ENCODE results near the gene DCTD.
A peak's percentile ranks its signal among the peaks of the same experiment; 100 is the strongest.

DCTD gene

DNA sequence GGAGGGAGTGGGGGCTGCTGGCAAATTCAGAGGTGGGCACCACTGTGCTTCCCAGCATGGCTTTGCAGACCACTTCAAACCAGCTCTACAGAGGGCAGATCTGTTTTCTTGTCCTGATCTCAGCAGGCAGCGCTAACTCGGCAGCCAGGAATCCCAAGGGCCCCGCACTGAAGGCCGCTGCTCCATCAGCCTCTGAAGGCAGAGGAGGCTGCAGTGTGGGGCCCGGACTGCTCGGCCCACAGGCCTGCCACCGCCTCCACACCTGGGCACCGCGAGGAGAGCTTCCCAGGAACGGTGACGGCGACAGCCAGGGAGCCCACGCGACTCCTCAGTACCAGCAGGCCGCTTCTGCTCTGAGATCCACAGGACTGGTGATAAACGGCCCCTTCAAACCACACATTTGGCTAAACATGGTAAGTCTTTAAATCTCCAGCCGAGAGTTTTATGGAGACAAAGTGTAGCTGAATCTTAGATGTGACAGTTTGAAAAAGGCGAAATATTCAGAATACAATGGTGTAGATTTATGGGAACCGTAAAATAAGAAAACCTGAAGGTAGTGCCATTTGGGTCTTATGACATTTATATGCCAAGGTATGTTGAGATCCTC is 23.6 kb downstream of the DCTD start:
- DNase-seq (ENCODE audit: low spot score): no peak

DNA sequence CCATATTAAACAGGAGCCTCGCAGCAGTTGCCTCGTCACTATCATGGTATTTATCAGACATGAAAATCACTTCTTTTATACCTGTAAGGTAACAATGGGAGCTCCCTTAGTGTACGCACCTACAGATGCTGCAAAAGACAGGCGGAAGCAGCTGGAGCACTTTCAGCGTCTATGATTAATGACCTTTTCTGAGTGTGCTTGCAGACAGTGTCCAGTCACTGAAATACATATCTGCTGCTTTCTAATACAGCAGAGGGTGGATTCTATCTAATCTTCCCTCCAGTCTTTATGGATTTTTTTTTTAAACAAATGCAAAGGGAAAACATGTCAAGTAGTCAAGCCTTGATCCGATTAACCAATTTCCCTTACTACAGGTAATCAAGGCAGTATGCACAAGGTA is 24.1 kb downstream of the DCTD start:
- no peak for DNase-seq (ENCODE audit: low spot score)

DNA sequence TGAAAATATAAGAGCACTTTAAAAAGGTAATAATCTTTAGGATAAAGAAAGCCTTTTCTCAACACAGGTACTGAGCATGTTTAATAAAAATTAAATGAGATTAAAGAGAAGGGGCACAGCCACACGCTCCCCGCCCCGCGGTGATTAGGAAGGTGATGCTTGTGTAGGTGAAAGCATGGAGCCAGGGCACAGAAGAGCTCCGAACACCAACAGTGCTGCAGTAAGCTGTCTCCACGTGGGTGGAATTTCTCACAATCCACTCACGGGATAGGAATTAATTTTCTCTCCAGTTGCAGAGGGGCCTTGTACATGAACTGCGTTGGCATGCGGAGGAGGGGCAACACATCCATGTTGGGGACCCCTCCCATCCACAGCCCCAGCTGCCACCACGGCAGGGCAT is 27.0 kb downstream of the DCTD start:
- no peak for DNase-seq (ENCODE audit: low spot score)

DNA sequence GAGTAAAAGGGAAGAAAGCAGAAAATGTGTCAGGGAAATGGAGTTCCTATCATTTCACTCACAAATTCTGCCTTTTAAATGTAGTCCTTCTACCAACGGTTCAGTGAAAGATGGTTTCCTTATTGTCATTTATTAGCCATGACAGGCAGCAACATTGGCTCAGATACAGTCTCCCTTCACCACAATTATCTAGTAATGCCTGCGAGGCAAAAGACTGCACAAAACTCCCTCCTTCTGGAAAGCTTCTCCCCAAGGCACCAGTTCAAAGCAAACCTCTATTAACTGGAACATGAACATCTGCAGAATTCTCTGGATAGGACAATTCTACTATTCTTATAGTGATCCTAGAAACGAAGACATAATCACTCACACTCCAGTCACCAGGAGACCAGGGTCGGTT is 28.3 kb downstream of the DCTD start:
- no peak for DNase-seq (ENCODE audit: low spot score)

- no peak for DNase-seq (ENCODE audit: low spot score)
These were observed 30.4 kb downstream of the DCTD start for GRCh38 chr4:182886768-182887167.

DNA sequence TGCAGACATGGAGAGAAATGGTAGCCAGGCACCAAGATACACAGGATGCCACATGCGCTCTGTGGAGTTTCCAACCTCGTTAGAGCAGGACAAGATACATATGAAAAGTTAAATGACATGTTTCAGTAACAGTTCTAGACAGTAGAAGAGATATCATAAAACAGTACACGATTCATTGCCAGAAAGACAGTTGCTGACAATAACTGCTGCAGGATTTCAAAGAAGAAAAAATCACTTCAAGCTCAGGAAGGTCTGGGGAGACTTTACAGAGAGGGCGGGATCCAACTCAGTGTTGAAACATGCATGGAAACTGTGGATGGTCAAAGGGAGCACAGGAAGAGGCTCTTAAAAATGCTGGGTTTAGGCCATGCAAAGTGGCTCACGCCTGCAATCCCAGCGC is 31.0 kb downstream of the DCTD start:
- no peak for DNase-seq (ENCODE audit: low spot score)

GRCh38 chr4:182885738-182886077 is 31.5 kb downstream of the DCTD start:
- DNase-seq (ENCODE audit: low spot score): no peak

DNA sequence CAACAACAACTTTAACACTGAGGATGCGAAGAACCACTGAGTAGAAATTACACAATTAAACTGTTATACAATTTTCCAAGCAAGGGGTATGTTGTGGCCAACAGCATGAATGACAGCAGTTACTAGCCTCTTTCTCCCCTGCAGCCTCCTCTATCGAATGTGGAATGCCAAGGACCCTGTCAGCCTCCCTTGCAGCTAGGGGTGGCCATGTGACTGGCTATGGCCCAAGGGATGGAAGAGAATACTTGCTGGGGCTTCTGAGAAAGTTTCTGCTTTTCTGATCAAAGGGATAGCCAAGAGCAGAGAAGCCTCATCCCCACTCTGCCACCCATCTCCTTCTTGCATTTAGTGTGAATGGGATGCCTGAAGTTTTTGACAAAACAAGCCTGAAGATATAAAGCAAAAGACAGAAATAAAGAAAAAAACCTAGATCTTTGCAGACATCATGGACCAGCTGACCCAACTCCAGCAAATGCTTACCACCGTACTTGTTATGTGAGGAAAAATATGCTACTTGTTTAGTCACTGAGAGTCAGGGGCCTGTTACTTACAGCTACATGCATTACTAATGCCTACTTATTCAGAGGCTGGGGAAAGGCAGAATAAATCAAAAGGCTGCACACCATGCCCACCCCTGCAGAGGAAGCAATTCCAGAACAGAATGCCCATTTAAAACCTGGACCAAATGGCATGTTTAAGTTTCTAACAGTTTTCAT is 32.0 kb downstream of the DCTD start:
- no peak for DNase-seq (ENCODE audit: low spot score)

GRCh38 chr4:182884040-182884439 is 33.1 kb downstream of the DCTD start:
- no peak for DNase-seq (ENCODE audit: low spot score)

GRCh38 chr4:182883351-182883750 is 33.8 kb downstream of the DCTD start:
- DNase-seq (ENCODE audit: low spot score): no peak

DNA sequence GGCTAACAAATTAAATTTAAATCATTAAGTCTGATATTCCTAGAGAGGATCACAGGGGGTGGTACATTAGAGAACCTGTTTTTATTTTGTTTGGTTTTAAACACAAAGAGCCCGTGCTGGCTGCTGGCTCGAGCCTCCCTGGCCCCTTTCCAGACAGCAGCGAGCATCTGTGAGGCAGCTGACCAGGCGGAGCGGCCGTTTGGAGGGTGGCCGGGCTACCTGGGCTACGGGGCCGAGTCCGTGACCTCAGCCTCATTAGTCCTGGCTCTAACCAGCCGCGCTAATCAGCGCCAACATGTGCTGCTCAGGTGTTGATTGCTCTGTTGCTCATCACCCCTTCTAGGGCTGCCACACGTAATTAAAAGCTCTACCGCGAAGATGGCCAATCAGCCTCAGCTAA is 35.3 kb downstream of the DCTD start:
- DNase-seq (ENCODE audit: low spot score): no peak

GRCh38 chr4:182880387-182881356 is 36.5 kb downstream of the DCTD start:
- DNase-seq (ENCODE audit: low spot score): no peak

GRCh38 chr4:182879913-182880312 is 37.3 kb downstream of the DCTD start:
- DNase-seq (ENCODE audit: low spot score): no peak

DNA sequence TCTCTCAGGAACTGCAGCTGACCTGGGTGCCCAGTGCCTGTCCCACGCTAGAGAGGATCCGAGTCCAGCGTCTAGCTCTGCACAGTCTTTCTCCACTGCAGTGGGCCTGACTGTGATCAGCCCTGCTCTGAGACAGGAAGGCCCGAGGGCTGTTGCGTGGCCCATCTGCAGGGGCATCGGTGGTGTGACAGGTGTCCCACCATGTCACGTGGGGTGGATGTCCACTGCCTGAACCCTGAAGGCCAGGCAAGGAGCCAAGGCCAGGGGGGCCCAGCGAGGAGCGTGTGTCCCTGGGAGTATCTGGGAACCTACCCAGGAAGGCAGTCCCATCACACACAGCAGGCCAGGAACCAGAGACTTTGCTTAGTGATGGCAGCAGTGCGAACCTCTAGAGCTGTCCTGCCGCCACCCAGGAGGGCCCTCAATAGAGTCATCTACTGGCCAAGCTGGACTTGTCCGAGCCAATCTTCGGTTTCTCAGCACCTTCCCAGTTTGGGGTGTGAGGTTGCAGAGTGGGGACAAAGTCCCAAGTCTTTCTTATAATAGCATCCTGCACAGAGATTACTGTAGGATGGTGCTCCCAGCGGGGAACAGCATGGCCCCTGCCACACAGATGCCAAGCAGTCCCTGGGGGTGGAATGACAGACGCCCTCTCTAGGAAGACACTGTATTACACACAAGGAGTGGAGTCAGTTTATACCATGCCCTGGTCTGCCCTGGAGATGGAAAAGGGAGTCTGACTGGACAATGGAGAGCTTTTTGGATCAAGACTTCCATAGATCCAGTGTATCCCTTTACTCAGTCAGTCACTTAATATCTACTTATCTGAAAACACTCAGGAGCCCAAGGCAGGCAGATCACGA is 38.3 kb downstream of the DCTD start:
- no peak for DNase-seq (ENCODE audit: low spot score)

DNA sequence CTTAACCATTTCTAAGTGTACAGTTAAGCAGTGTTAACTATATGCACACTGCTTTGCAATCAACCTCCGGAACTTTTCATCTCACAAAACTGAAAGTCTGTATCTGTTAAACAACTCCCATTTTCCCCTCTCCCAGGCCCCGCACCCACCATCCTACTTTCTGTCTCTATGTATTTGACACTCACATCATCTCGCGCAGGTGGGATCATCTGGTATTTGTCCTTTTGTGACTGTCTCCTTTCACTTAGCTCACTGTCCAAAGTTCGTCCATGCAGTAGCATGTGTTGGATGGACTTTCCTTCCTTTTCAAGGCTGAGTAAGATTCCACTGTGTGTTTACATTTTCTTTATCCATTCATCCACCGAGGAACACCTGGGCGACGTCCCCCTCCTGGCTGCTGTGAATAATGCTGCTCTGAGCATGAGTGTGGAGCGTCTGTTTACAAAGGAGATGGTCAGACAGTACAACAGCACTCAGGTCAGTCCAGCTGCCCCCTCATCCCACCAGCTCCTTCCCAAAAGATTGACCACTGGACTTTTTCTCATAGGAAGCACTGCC is 39.8 kb downstream of the DCTD start:
- DNase-seq (ENCODE audit: low spot score): no peak

- DNase-seq (ENCODE audit: low spot score): no peak
These were observed 40.8 kb downstream of the DCTD start for GRCh38 chr4:182876427-182876826.

DNA sequence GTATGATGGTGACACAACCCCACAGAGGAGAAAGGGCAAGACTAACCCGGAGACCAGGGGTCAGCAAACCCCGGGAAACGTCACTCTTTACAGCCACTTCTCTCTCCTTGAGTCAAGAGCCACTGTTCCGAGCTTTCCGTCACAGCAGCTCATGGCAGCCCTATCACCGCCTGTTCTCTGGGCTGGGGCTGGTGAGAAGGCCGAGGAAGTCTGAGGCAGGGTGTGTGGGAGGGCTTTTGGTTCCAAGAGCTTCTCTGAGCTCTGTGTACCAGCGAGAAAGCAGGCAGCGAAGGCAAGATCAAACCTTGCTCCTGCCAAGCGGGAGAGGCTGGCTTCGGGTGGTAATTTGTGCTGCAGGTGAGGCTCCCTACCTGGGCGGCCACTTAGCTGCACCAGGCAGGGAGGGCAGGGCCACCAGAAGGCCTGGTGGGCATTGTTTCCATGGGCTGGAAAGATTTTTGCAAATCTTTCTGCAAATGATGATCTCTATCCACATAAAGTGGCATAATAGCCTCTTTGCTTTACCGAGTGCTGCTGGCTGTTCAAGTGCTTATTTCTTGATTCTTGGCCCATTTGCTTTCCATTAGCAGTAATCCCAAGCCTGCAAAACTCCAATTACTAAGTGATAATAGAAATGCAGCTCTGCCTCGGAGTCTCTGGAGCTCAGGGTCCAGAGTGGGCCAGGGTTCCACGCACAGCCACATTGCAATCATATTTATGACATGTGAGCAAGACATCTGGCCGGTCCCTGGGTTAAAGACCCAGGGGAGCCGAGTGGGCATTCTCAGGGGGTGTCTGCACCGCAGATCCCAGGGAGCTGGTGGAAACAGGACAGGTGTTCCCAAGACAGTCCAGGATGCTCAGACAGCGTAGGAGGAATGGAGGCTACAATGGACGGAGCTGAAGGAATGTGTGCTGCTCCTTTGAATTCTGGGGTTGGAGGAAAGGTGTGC is 41.5 kb downstream of the DCTD start:
- DNase-seq (ENCODE audit: low spot score): no peak

GRCh38 chr4:182874797-182875345 is 42.3 kb downstream of the DCTD start:
- DNase-seq (ENCODE audit: low spot score): no peak

DNA sequence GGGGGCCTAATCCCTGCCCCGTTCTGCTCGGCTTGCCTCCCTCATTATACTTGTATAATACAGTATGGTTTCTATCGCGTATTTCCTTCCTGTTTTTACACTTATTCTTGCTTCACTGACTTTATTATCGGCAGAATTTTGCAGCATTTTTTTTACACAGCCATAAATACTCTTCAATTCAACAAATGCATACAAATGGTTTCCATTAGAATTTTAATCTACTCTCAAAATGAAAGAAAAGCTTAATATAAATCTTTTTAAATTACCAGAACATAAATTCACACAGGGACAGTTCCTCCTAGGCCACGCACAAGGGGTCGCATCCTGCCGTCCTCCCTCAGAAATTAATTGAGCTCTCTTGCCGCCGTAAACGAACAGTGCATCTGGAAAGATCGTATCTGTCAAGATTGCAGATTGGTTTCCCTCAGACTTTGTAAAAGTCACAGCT is 42.9 kb downstream of the DCTD start:
- DNase-seq (ENCODE audit: low spot score): peak; percentile 45

- no peak for DNase-seq (ENCODE audit: low spot score)
These were observed 43.5 kb downstream of the DCTD start for GRCh38 chr4:182873726-182874125.

Measured in SK-N-DZ (cell line).